Trophoblast cell (in vitro differentiated cells and primary cell): ENCODE measurements around the gene AK1.
A peak's percentile ranks its signal among the peaks of the same experiment; 100 is the strongest.

ENCODE experiments used
- DNase-seq, 2 donors: peaks; one replicate each; pipeline ENCODE4 v3.0.0-alpha.2; 2016
- H2AFZ ChIP-seq: 2 replicates; pipeline ENCODE4 v1.6.1; 2013; ENCODE audit warnings: low read length, moderate library complexity, mild to moderate bottlenecking; ENCODE audit not compliant: insufficient read depth, poor library complexity
- H2AK5ac ChIP-seq: 2 replicates; pipeline ENCODE4 v1.6.1; 2013; ENCODE audit warnings: mild to moderate bottlenecking, low read length
- H2BK120ac ChIP-seq: 2 replicates; pipeline ENCODE4 v1.6.1; 2013; ENCODE audit warnings: low read length, mild to moderate bottlenecking, moderate library complexity; ENCODE audit not compliant: insufficient read depth, poor library complexity
- H2BK12ac ChIP-seq: 2 replicates; pipeline ENCODE4 v1.6.1; 2013; ENCODE audit warnings: mild to moderate bottlenecking, low read length, moderate library complexity
- H2BK5ac ChIP-seq: 2 replicates; pipeline ENCODE4 v1.6.1; 2013; ENCODE audit warnings: low read length, low read depth, moderate library complexity, mild to moderate bottlenecking; ENCODE audit not compliant: poor library complexity
- H3K14ac ChIP-seq: 2 replicates; pipeline ENCODE4 v1.6.1; 2013; ENCODE audit warnings: mild to moderate bottlenecking, low read length
- H3K18ac ChIP-seq: 2 replicates; pipeline ENCODE4 v1.6.1; 2013; ENCODE audit warnings: mild to moderate bottlenecking, low read length
- H3K23ac ChIP-seq: 2 replicates; pipeline ENCODE4 v1.6.1; 2013; ENCODE audit warnings: low read length
- H3K27ac ChIP-seq: 2 replicates; pipeline ENCODE4 v1.5.1; 2013; ENCODE audit warnings: low read depth, mild to moderate bottlenecking, inconsistent platforms, low read length, moderate library complexity
- H3K27me3 ChIP-seq: 2 replicates; pipeline ENCODE4 v1.6.1; 2013; ENCODE audit warnings: inconsistent platforms, mild to moderate bottlenecking, low read length, moderate library complexity; ENCODE audit not compliant: insufficient read depth
- H3K36me3 ChIP-seq, 2 experiments: 1 replicate in 1 of 2; 2 replicates in 1 of 2; pipeline ENCODE4 v1.6.1; 2013; ENCODE audit warnings: low read length in 2 of 2, mild to moderate bottlenecking in 2 of 2, moderate library complexity in 1 of 2; ENCODE audit not compliant: insufficient read depth in 2 of 2, control insufficient read depth in 1 of 2
- H3K4ac ChIP-seq: 2 replicates; pipeline ENCODE4 v1.6.1; 2013; ENCODE audit warnings: low read depth, mild to moderate bottlenecking, low read length, moderate library complexity
- H3K4me1 ChIP-seq, 2 experiments: 1 replicate in 1 of 2; 2 replicates in 1 of 2; pipeline ENCODE4 v1.6.1; 2013; ENCODE audit warnings: low read length in 2 of 2, mild to moderate bottlenecking in 2 of 2, moderate library complexity in 1 of 2; ENCODE audit not compliant: insufficient read depth in 2 of 2, control insufficient read depth in 1 of 2
- H3K4me2 ChIP-seq: 2 replicates; pipeline ENCODE4 v1.6.1; 2013; ENCODE audit warnings: inconsistent platforms, mild to moderate bottlenecking, low read length, moderate library complexity
- H3K4me3 ChIP-seq: 2 replicates; pipeline ENCODE4 v1.5.1; 2013; ENCODE audit warnings: mild to moderate bottlenecking, low read depth, low read length, inconsistent platforms
- H3K79me1 ChIP-seq: one replicate; pipeline ENCODE4 v1.6.1; 2013; ENCODE audit warnings: low read length
- H3K79me2 ChIP-seq: 2 replicates; pipeline ENCODE4 v1.6.1; 2013; ENCODE audit warnings: low read length, mild to moderate bottlenecking; ENCODE audit not compliant: control insufficient read depth, insufficient read depth, poor library complexity
- H3K9ac ChIP-seq: 2 replicates; pipeline ENCODE4 v1.6.1; 2013; ENCODE audit warnings: mild to moderate bottlenecking, low read length
- H3K9me3 ChIP-seq: 2 replicates; pipeline ENCODE4 v1.6.1; 2013; ENCODE audit warnings: low read depth, mild to moderate bottlenecking, control low read depth, inconsistent platforms, low read length; ENCODE audit not compliant: insufficient read depth
- H4K12ac ChIP-seq: 2 replicates; pipeline ENCODE4 v1.6.1; 2013; ENCODE audit warnings: low read depth, mild to moderate bottlenecking, low read length, moderate library complexity
- H4K8ac ChIP-seq: 2 replicates; pipeline ENCODE4 v1.6.1; 2013; ENCODE audit warnings: low read depth, mild to moderate bottlenecking, low read length, moderate library complexity
- H4K91ac ChIP-seq: one replicate; pipeline ENCODE4 v1.6.1; 2013; ENCODE audit warnings: low read depth, mild to moderate bottlenecking, low read length, moderate library complexity
- WGBS: extraction: QIAGEN DNeasy Blood & Tissue Kit; methylation state at CpG from one replicate; pipeline ENCODE4 v1.1.7; 2013; ENCODE audit warnings: missing lambda C conversion rate; ENCODE audit not compliant: insufficient read length, insufficient coverage; ENCODE audit errors: extremely low coverage; 5-methylcytosine and 5-hydroxymethylcytosine counted together

Gene AK1

GRCh38 chr9:127907867-127908659, 30.6 kb upstream of the AK1 start:
- H4K91ac ChIP-seq: no peak overlapping the region
- H3K79me2 ChIP-seq: no peaks in the 10 kb centered on the region
- H3K23ac ChIP-seq: no peak overlapping the region
- WGBS: no CpG with 5 or more reads among the region's 35 CpGs
- no peaks in the 10 kb centered on the region for H3K9me3 ChIP-seq
- H2BK120ac ChIP-seq: no peak overlapping the region
- H3K27ac ChIP-seq: no peak overlapping the region
- H3K4me1 ChIP-seq: peaks cover 9 to 13% of the 10 kb centered on the region in 2 experiments
- DNase-seq: no peak
- H2BK12ac ChIP-seq: no peak overlapping the region
- no peak overlapping the region for H4K8ac ChIP-seq
- H3K4ac ChIP-seq: no peak overlapping the region
- no peak overlapping the region for H4K12ac ChIP-seq
- H3K4me3 ChIP-seq: no peak overlapping the region
- no peak overlapping the region for H2AFZ ChIP-seq
- H3K9ac ChIP-seq: no peak overlapping the region
- H3K14ac ChIP-seq: no peak overlapping the region
- H3K79me1 ChIP-seq: peaks cover 2% of the 10 kb centered on the region
- no peak overlapping the region for H3K4me2 ChIP-seq
- no peak overlapping the region for H2AK5ac ChIP-seq
- H3K18ac ChIP-seq: no peak overlapping the region
- no peaks in the 10 kb centered on the region for H3K27me3 ChIP-seq
- H2BK5ac ChIP-seq: no peak overlapping the region
- no peaks in the 10 kb centered on the region for H3K36me3 ChIP-seq

GRCh38 chr9:127905788-127906191, 28.3 kb upstream of the AK1 start:
- no peak overlapping the region for H3K18ac ChIP-seq
- H3K9me3 ChIP-seq: no peaks in the 10 kb centered on the region
- no peak overlapping the region for H4K12ac ChIP-seq
- no peak overlapping the region for H2BK12ac ChIP-seq
- H4K8ac ChIP-seq: no peak overlapping the region
- H3K9ac ChIP-seq: no peak overlapping the region
- no peak overlapping the region for H3K14ac ChIP-seq
- no peak overlapping the region for H3K23ac ChIP-seq
- no peaks in the 10 kb centered on the region for H3K79me2 ChIP-seq
- H3K79me1 ChIP-seq: peaks cover 2% of the 10 kb centered on the region
- no peak overlapping the region for H3K4me3 ChIP-seq
- no peaks in the 10 kb centered on the region for H3K36me3 ChIP-seq
- no peak overlapping the region for H3K27ac ChIP-seq
- no peak overlapping the region for H2AK5ac ChIP-seq
- no peak overlapping the region for H2BK5ac ChIP-seq
- no peak overlapping the region for H3K4ac ChIP-seq
- H3K4me1 ChIP-seq: peaks cover 9 to 13% of the 10 kb centered on the region in 2 experiments
- H3K27me3 ChIP-seq: no peaks in the 10 kb centered on the region
- no peak overlapping the region for H2AFZ ChIP-seq
- H4K91ac ChIP-seq: no peak overlapping the region
- DNase-seq: no peak
- WGBS: no CpG with 5 or more reads among the region's 12 CpGs
- no peak overlapping the region for H2BK120ac ChIP-seq
- H3K4me2 ChIP-seq: no peak overlapping the region

GRCh38 chr9:127905004-127905728, 27.7 kb upstream of the AK1 start:
- no peak overlapping the region for H2BK12ac ChIP-seq
- DNase-seq: no peak
- no CpG with 5 or more reads among the region's 5 CpGs for WGBS
- no peaks in the 10 kb centered on the region for H3K79me2 ChIP-seq
- no peak overlapping the region for H3K4ac ChIP-seq
- H2AFZ ChIP-seq: no peak overlapping the region
- peaks cover 9 to 13% of the 10 kb centered on the region in 2 experiments for H3K4me1 ChIP-seq
- H3K9me3 ChIP-seq: no peaks in the 10 kb centered on the region
- H2AK5ac ChIP-seq: no peak overlapping the region
- no peak overlapping the region for H4K8ac ChIP-seq
- no peak overlapping the region for H3K4me3 ChIP-seq
- no peak overlapping the region for H3K9ac ChIP-seq
- H3K14ac ChIP-seq: no peak overlapping the region
- H3K36me3 ChIP-seq: no peaks in the 10 kb centered on the region
- H3K27ac ChIP-seq: no peak overlapping the region
- no peaks in the 10 kb centered on the region for H3K27me3 ChIP-seq
- no peak overlapping the region for H3K4me2 ChIP-seq
- H4K91ac ChIP-seq: no peak overlapping the region
- peaks cover 2% of the 10 kb centered on the region for H3K79me1 ChIP-seq
- H3K23ac ChIP-seq: no peak overlapping the region
- no peak overlapping the region for H3K18ac ChIP-seq
- H2BK120ac ChIP-seq: no peak overlapping the region
- no peak overlapping the region for H4K12ac ChIP-seq
- no peak overlapping the region for H2BK5ac ChIP-seq

GRCh38 chr9:127904561-127905003, 27.1 kb upstream of the AK1 start:
- Histone ChIP-seq H3K4ac (no peak overlapping the region), H3K79me1 (peaks cover 4% of the 10 kb centered on the region), H3K9ac (no peak overlapping the region), H3K27ac (no peak overlapping the region), H4K8ac (no peak overlapping the region), H3K4me2 (no peak overlapping the region), H2BK12ac (no peak overlapping the region), H3K4me3 (no peak overlapping the region), H4K12ac (no peak overlapping the region), H3K4me1 (peaks cover 13% of the 10 kb centered on the region in 2 experiments), H3K36me3 (no peaks in the 10 kb centered on the region), H3K9me3 (no peaks in the 10 kb centered on the region), H4K91ac (no peak overlapping the region), H3K27me3 (no peaks in the 10 kb centered on the region), H2AFZ (peak overlapping the region; percentile 35), H2BK120ac (no peak overlapping the region), H3K79me2 (no peaks in the 10 kb centered on the region), H2AK5ac (no peak overlapping the region), H3K18ac (no peak overlapping the region), H3K14ac (no peak overlapping the region), H3K23ac (no peak overlapping the region), H2BK5ac (no peak overlapping the region)
- no CpG with 5 or more reads among the region's 12 CpGs for WGBS
- DNase-seq: no peak
